DMS 273 treated with DMSO at 0.1 percent for 48 hours (cell line): ENCODE results near the gene SLC48A1.
A peak's percentile ranks its signal among the peaks of the same experiment; 100 is the strongest.

ENCODE experiments used
- DNase-seq: peaks from one replicate; lab custom pipeline; 2025; lab: John Stamatoyannopoulos, UW

Gene SLC48A1

GRCh38 chr12:47778881-47779280 is 5.8 kb downstream of the SLC48A1 start:
- no peak for DNase-seq

- DNase-seq: peak; percentile 8
Measured at GRCh38 chr12:47779301-47779942, 6.4 kb downstream of the SLC48A1 start.

GRCh38 chr12:47779943-47780504 is 7.0 kb downstream of the SLC48A1 start:
- no peak for DNase-seq

- DNase-seq: no peak
Measured at GRCh38 chr12:47781479-47782371, 8.7 kb downstream of the SLC48A1 start.

- no peak for DNase-seq
Measured at GRCh38 chr12:47782372-47782770, 9.3 kb downstream of the SLC48A1 start.

- DNase-seq: no peak
Measured at GRCh38 chr12:47783024-47783755, 10.2 kb downstream of the SLC48A1 start.

- no peak for DNase-seq
Measured at GRCh38 chr12:47783821-47784819, 11.1 kb downstream of the SLC48A1 start.

- no peak for DNase-seq
Measured at GRCh38 chr12:47785036-47785886, 12.2 kb downstream of the SLC48A1 start.

- DNase-seq: no peak
Measured at GRCh38 chr12:47785887-47786661, 13.0 kb downstream of the SLC48A1 start.

- no peak for DNase-seq
Measured at GRCh38 chr12:47786662-47787280, 13.7 kb downstream of the SLC48A1 start.

- no peak for DNase-seq
Measured at GRCh38 chr12:47787596-47788319, 14.7 kb downstream of the SLC48A1 start.

GRCh38 chr12:47789141-47789540 is 16.1 kb downstream of the SLC48A1 start:
- DNase-seq: no peak

GRCh38 chr12:47789712-47790489 is 16.9 kb downstream of the SLC48A1 start:
- DNase-seq: no peak

GRCh38 chr12:47790676-47791350 is 17.8 kb downstream of the SLC48A1 start:
- DNase-seq: no peak

GRCh38 chr12:47791351-47791746 is 18.3 kb downstream of the SLC48A1 start:
- no peak for DNase-seq

GRCh38 chr12:47791874-47792273 is 18.8 kb downstream of the SLC48A1 start:
- no peak for DNase-seq
